ENCODE results near the gene PIM3. TPM values are rescaled to one million over a fixed set of nuclear protein-coding genes. Genes with fewer than 3 reads are reported as not detected.

PIM3 gene
- total RNA-seq, 2 experiments from 2014 or later = 146 to 158 TPM

GRCh38 chr22:49994361-49995040 is 33.9 kb downstream of the PIM3 start:
- H3K36me3 Mint-ChIP-seq (ENCODE audit: low read depth) = no peaks in the 10 kb centered on the region
- H3K4me1 Mint-ChIP-seq (ENCODE audit: low read depth) = peaks cover 14% of the 10 kb centered on the region
- peaks cover 9% of the 10 kb centered on the region for H3K9me3 Mint-ChIP-seq
- intact Hi-C loops (cut with micrococcal nuclease) = loop anchor here (5.0 kb wide), 1 partner anchor 38 kb away; no protein-coding TSS in a partner anchor
- no peak overlapping the region for H3K27ac Mint-ChIP-seq
- no peak for DNase-seq
- ATAC-seq = no peak
- H3K4me3 Mint-ChIP-seq = no peak overlapping the region
- no peak for TF ChIP-seq CTCF (IDR thresholded peaks at IDR 0.05)
- H3K27me3 Mint-ChIP-seq = peaks cover 8% of the 10 kb centered on the region
- CTCF ChIA-PET = interaction anchor here (0.7 to 5.6 kb wide), 12 partner anchors 10 to 227 kb away, joined by 3 to 63 read pairs (median 10); partner anchors contain the start of gene IL17REL
- POLR2A ChIA-PET = interaction anchor here (0.8 to 1.1 kb wide), 2 partner anchors 18 to 24 kb away, joined by 3 read pairs; no protein-coding TSS in a partner anchor

GRCh38 chr22:49995041-49995360 is 34.4 kb downstream of the PIM3 start:
- H3K4me3 Mint-ChIP-seq = no peak overlapping the region
- CTCF ChIA-PET = interaction anchor here (1.0 to 5.6 kb wide), 7 partner anchors 10 to 64 kb away, joined by 3 to 63 read pairs (median 9); partner anchors contain the start of gene IL17REL
- peaks cover 14% of the 10 kb centered on the region for H3K4me1 Mint-ChIP-seq (ENCODE audit: low read depth)
- no peak for DNase-seq
- peaks cover 9% of the 10 kb centered on the region for H3K9me3 Mint-ChIP-seq
- no peak overlapping the region for H3K27ac Mint-ChIP-seq
- ATAC-seq = no peak
- POLR2A ChIA-PET = interaction anchor here (1.1 kb wide), 1 partner anchor 23 kb away, joined by 3 read pairs; no protein-coding TSS in a partner anchor
- H3K27me3 Mint-ChIP-seq = peaks cover 8% of the 10 kb centered on the region
- TF ChIP-seq CTCF (IDR thresholded peaks at IDR 0.05) = no peak
- intact Hi-C loops (cut with micrococcal nuclease) = no loop called here
- H3K36me3 Mint-ChIP-seq (ENCODE audit: low read depth) = no peaks in the 10 kb centered on the region

- ATAC-seq (no peak), DNase-seq (no peak)
- Mint-ChIP-seq H3K9me3 (peaks cover 9% of the 10 kb centered on the region), H3K4me3 (no peak overlapping the region), H3K4me1 (ENCODE audit: low read depth) (peaks cover 14% of the 10 kb centered on the region), H3K27me3 (peaks cover 8% of the 10 kb centered on the region), H3K27ac (no peak overlapping the region), H3K36me3 (ENCODE audit: low read depth) (no peaks in the 10 kb centered on the region)
- intact Hi-C loops (cut with micrococcal nuclease) = no loop called here
- ChIA-PET CTCF (interaction anchor here (1.0 to 5.6 kb wide), 6 partner anchors 9 to 65 kb away, joined by 3 to 63 read pairs (median 12); partner anchors contain the start of gene IL17REL), POLR2A (interaction anchor here (1.1 kb wide), 1 partner anchor 23 kb away, joined by 3 read pairs; no protein-coding TSS in a partner anchor)
- TF ChIP-seq CTCF (IDR thresholded peaks at IDR 0.05) = no peak
Observed at GRCh38 chr22:49995361-49996118, 35.0 kb downstream of the PIM3 start.

GRCh38 chr22:49996119-49996517 is 35.5 kb downstream of the PIM3 start:
- intact Hi-C loops (cut with micrococcal nuclease) = no loop called here
- POLR2A ChIA-PET = interaction anchor here (0.9 kb wide), 1 partner anchor 32 kb away, joined by 3 read pairs; no protein-coding TSS in a partner anchor

More at GRCh38 chr22:49996119-49996517, 35.5 kb downstream of the PIM3 start:
- ATAC-seq (no peak), DNase-seq (no peak)
- H3K4me3 Mint-ChIP-seq = no peak overlapping the region
- no peak overlapping the region for H3K27ac Mint-ChIP-seq
- peaks cover 10% of the 10 kb centered on the region for H3K27me3 Mint-ChIP-seq
- H3K9me3 Mint-ChIP-seq = peaks cover 6% of the 10 kb centered on the region
- H3K36me3 Mint-ChIP-seq (ENCODE audit: low read depth) = no peaks in the 10 kb centered on the region
- no peak for TF ChIP-seq CTCF (IDR thresholded peaks at IDR 0.05)
- CTCF ChIA-PET = interaction anchor here (0.6 to 5.6 kb wide), 3 partner anchors 15 to 130 kb away, joined by 3 to 63 read pairs (median 3); no protein-coding TSS in a partner anchor
- peaks cover 14% of the 10 kb centered on the region for H3K4me1 Mint-ChIP-seq (ENCODE audit: low read depth)
